Measurements from ENCODE around the gene GARIN5A. TPM values are rescaled to one million over a fixed set of nuclear protein-coding genes. Genes with fewer than 3 reads are reported as not detected.

GARIN5A gene
- total RNA-seq, 1 experiment from 2014 or later: 8.2 TPM

- Mint-ChIP-seq H3K36me3 (no peaks in the 10 kb centered on the region), H3K27me3 (ENCODE audit: low read depth) (peaks cover 39% of the 10 kb centered on the region)
- CTCF ChIA-PET: interaction anchor here (0.6 to 1.4 kb wide), 2 partner anchors 104 to 285 kb away, joined by 3 to 6 read pairs; no protein-coding TSS in a partner anchor
Observed at GRCh38 chr19:50433201-50434180, 43.2 kb downstream of the GARIN5A start.

More at GRCh38 chr19:50433201-50434180, 43.2 kb downstream of the GARIN5A start:
- DNase-seq (ENCODE audit: low spot score) (no peak), ATAC-seq (no peak)
- TF ChIP-seq RELA (CRISPR knock-in tag; IDR thresholded peaks at IDR 0.05; ENCODE audit: borderline replicate concordance) (no peak), ATF3 (CRISPR knock-in tag; conservative IDR thresholded peaks at IDR 0.05) (no peak), GTF2I (CRISPR knock-in tag; conservative IDR thresholded peaks at IDR 0.05) (no peak), NFYB (CRISPR knock-in tag; conservative IDR thresholded peaks at IDR 0.05; ENCODE audit: low read depth) (no peak), ZNF671 (CRISPR knock-in tag; IDR thresholded peaks at IDR 0.05) (no peak), ZNF263 (CRISPR knock-in tag; IDR thresholded peaks at IDR 0.05; ENCODE audit: low read depth) (no peak), USF1 (CRISPR knock-in tag; IDR thresholded peaks at IDR 0.05) (no peak), AFF4 (CRISPR knock-in tag; IDR thresholded peaks at IDR 0.05; ENCODE audit: borderline replicate concordance) (no peak), ATF2 (CRISPR knock-in tag; IDR thresholded peaks at IDR 0.05; ENCODE audit: borderline replicate concordance, low read depth) (no peak), ATF6 (CRISPR knock-in tag; IDR thresholded peaks at IDR 0.05) (no peak), GRHL2 (CRISPR knock-in tag; IDR thresholded peaks at IDR 0.05; ENCODE audit: insufficient replicate concordance, severe bottlenecking) (no peak), FOXP1 (CRISPR knock-in tag; IDR thresholded peaks at IDR 0.05; ENCODE audit: borderline replicate concordance) (no peak), ARID4B (CRISPR knock-in tag; IDR thresholded peaks at IDR 0.05; ENCODE audit: borderline replicate concordance) (no peak), ERG (CRISPR knock-in tag; IDR thresholded peaks at IDR 0.05) (no peak), ZNF416 (CRISPR knock-in tag; IDR thresholded peaks at IDR 0.05) (no peak), MYBL2 (CRISPR knock-in tag; IDR thresholded peaks at IDR 0.05) (no peak), E2F4 (CRISPR knock-in tag; IDR thresholded peaks at IDR 0.05; ENCODE audit: borderline replicate concordance, low read depth) (no peak)
- TF ChIP-seq, protein P1, sequence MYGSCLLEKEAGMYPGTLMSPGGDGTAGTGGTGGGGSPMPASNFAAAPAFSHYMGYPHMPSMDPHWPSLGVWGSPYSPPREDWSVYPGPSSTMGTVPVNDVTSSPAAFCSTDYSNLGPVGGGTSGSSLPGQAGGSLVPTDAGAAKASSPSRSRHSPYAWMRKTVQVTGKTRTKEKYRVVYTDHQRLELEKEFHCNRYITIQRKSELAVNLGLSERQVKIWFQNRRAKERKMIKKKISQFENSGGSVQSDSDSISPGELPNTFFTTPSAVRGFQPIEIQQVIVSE (CRISPR knock-in tag; IDR thresholded peaks at IDR 0.05; ENCODE audit: borderline replicate concordance): no peak
- H3K4me1 Mint-ChIP-seq: peaks cover 31% of the 10 kb centered on the region
- POLR2A ChIA-PET: no interaction called here
- peak overlapping the region; percentile 75 for H3K4me3 Mint-ChIP-seq
- no peaks in the 10 kb centered on the region for H3K9me3 Mint-ChIP-seq
- H3K27ac Mint-ChIP-seq: peak overlapping the region; percentile 65; the same call in 1 of the 2 replicates

All from WTC11 (cell line).